Measurements from ENCODE around the gene NEUROG3.

GRCh38 chr10:69572159-69573055, 815 bp downstream of the NEUROG3 start:
- TF ChIP-seq POLR2A (IDR thresholded peaks at IDR 0.05) (no peak), EP300 (IDR thresholded peaks at IDR 0.05) (no peak)
